ENCODE data around the gene NMNAT2. TPM values are rescaled to one million over a fixed set of nuclear protein-coding genes. Genes with fewer than 3 reads are reported as not detected.

NMNAT2 gene
- total and polyA plus RNA-seq, 2 of the 4 experiments (the other 2 are of a cell fraction) = 0.36 to 2.4 TPM

DNA sequence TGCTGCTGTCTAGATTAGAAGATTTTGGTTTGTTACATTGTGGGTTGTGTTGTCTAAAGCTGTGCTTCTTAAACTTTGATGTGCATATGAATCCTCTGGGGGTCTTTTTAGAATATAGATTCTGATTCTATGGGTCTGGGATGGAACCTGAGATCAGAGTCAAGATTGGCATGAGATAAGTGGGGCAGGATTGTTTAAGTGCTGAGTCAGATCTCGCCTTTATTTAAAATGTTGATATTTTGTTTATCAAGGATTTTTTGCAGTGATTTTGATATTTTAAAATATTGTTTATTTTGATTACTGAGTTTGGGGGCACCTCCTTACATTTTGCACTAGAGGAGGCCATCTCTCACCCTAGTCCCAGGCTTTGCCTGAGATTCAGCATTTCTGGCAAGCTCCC, 117.4 kb downstream of the NMNAT2 start:
- H3K4me1 ChIP-seq (ENCODE audit: control insufficient read depth, insufficient read depth, low read length) = 0 out of 2 replicates have a peak, but pooled peaks cover 2% of the 10 kb centered on the region
- H2BK15ac ChIP-seq (ENCODE audit: low read depth, low read length) = no peak overlapping the region
- no peak overlapping the region for H3K4me2 ChIP-seq (ENCODE audit: low read depth, low read length)
- POLR2A ChIA-PET (ENCODE audit: unreplicated experiment) = no interaction called here
- in situ Hi-C loops (cut with MboI; ENCODE audit: low sequenced_read_pairs) = no loop called here
- no peak overlapping the region for H2BK120ac ChIP-seq (ENCODE audit: low read depth, low read length)
- no peak overlapping the region for H3K18ac ChIP-seq (ENCODE audit: low read depth, low read length)
- no CpG with 5 or more reads among the region's 1 CpG for WGBS, 2 experiments (ENCODE audit: extremely low coverage in 2 of 2, insufficient read length in 1 of 2)
- H3K27me3 ChIP-seq (ENCODE audit: control insufficient read depth, insufficient read depth, low read length) = no peaks in the 10 kb centered on the region
- dilution Hi-C loops (cut with HindIII; ENCODE audit: low sequenced_read_pairs, unreplicated experiment) = no loop called here
- DNase-seq = no peak
- no peak overlapping the region for H2BK20ac ChIP-seq (ENCODE audit: low read depth, low read length)
- no peak for TF ChIP-seq RCOR1 (IDR thresholded peaks at IDR 0.05; ENCODE audit: insufficient replicate concordance, low read length)
- peak; percentile 63 for TF ChIP-seq MAFK (IDR thresholded peaks at IDR 0.05; ENCODE audit: low read depth, low read length)
- H4K5ac ChIP-seq (ENCODE audit: low read depth, low read length) = no peak overlapping the region
- BruUV-seq (replicated peaks) = no TSS peak
- H2AK5ac ChIP-seq (ENCODE audit: low read depth, low read length) = no peak overlapping the region
- H3K4ac ChIP-seq (ENCODE audit: low read depth, low read length) = no peak overlapping the region
- no peak overlapping the region for H4K91ac ChIP-seq (ENCODE audit: insufficient read depth, low read depth, low read length)
- no peaks in the 10 kb centered on the region for H3K79me1 ChIP-seq (ENCODE audit: low read depth in 1 of 2, low read length in 2 of 2)
- H4K8ac ChIP-seq (ENCODE audit: low read depth in 2 of 2, low read length in 2 of 2) = no peak overlapping the region
- H3K9me3 ChIP-seq (ENCODE audit: control insufficient read depth, insufficient read depth, low read length) = no peaks in the 10 kb centered on the region
- H3K56ac ChIP-seq (ENCODE audit: extremely low read depth, insufficient read depth, low read length) = no peak overlapping the region
- no peak overlapping the region for H3K4me3 ChIP-seq (ENCODE audit: insufficient read depth, low read depth, low read length)
- CTCF ChIA-PET = interaction anchor here (0.9 kb wide), 1 partner anchor 346 kb away, joined by 3 read pairs; no protein-coding TSS in a partner anchor
- no peak overlapping the region for H3K9ac ChIP-seq (ENCODE audit: low read depth, low read length)
- no peak overlapping the region for H3K27ac ChIP-seq (ENCODE audit: insufficient read depth, low read length)
- no peaks in the 10 kb centered on the region for H4K20me1 ChIP-seq (ENCODE audit: insufficient read depth, low read length)
- no peak overlapping the region for H2AK9ac ChIP-seq (replicated peaks; ENCODE audit: low read depth, low read length, poor library complexity)
- intact Hi-C loops (cut with micrococcal nuclease) = no loop called here
- H2BK5ac ChIP-seq (ENCODE audit: low read depth, low read length, poor library complexity, severe bottlenecking) = no peak overlapping the region
- H2AFZ ChIP-seq (replicated peaks; ENCODE audit: low read length, poor library complexity) = no peak overlapping the region
- H3K36me3 ChIP-seq (ENCODE audit: control insufficient read depth, insufficient read depth, low read length) = no peaks in the 10 kb centered on the region
- H3K9me1 ChIP-seq (ENCODE audit: insufficient read depth, low read length) = peaks cover 8% of the 10 kb centered on the region
- ATAC-seq (ENCODE audit: low read depth) = no peak
- H3K23ac ChIP-seq (ENCODE audit: low read depth, low read length) = no peak overlapping the region
- H3K14ac ChIP-seq (replicated peaks; ENCODE audit: low read depth, low read length) = no peak overlapping the region

Measured in IMR-90 (cell line).